MCF 10A (cell line): ENCODE data around the gene ANKH. TPM values are rescaled to one million over a fixed set of nuclear protein-coding genes. Genes with fewer than 3 reads are reported as not detected.
"Not testable (repeated sequence)": the region's sequence is repeated elsewhere in the genome, so short reads cannot be mapped to it uniquely, and the experiment has no call there.

Experiments
- BruUV-seq: library from RNA; stranded (reverse); fragments of 400-500 nt; replicated peaks from 2 replicates; lab custom pipeline; 2021; lab: Mats Ljungman, UMichigan
- CTCF ChIA-PET: fragments of 300-600 bp; sonication (Branson Sonifier 250); formaldehyde crosslinking; extraction: SDS; loops from one replicate; lab custom pipeline; 2021; ENCODE audit warnings: antibody characterized with exemption, inconsistent platforms; lab: Yijun Ruan, JAX
- POLR2A ChIA-PET: fragments of 300-600, 350-650 bp; sonication (Branson Sonifier 250); formaldehyde crosslinking; extraction: SDS; loops from one replicate; lab custom pipeline; 2020; ENCODE audit warnings: antibody characterized with exemption, inconsistent platforms; lab: Yijun Ruan, JAX
- DNase-seq: peaks from one replicate; pipeline ENCODE4 v3.0.0-alpha.2; 2018; ENCODE audit not compliant: unreplicated experiment
- H3K27ac Mint-ChIP-seq: one replicate; pipeline ENCODE4 v1.8.0; 2022; ENCODE audit warnings: mild to moderate bottlenecking, low read depth, mixed read lengths; ENCODE audit not compliant: unreplicated experiment
- H3K27me3 Mint-ChIP-seq: one replicate; pipeline ENCODE4 v1.8.0; 2022; ENCODE audit warnings: mixed read lengths; ENCODE audit not compliant: insufficient read depth, unreplicated experiment
- H3K36me3 Mint-ChIP-seq: one replicate; pipeline ENCODE4 v1.8.0; 2022; ENCODE audit warnings: mild to moderate bottlenecking, moderate library complexity, mixed read lengths; ENCODE audit not compliant: insufficient read depth, unreplicated experiment
- H3K4me1 Mint-ChIP-seq: one replicate; pipeline ENCODE4 v1.8.0; 2022; ENCODE audit warnings: mixed read lengths; ENCODE audit not compliant: insufficient read depth, unreplicated experiment
- H3K4me3 Mint-ChIP-seq: one replicate; pipeline ENCODE4 v1.8.0; 2022; ENCODE audit warnings: mild to moderate bottlenecking, moderate library complexity, mixed read lengths; ENCODE audit not compliant: unreplicated experiment
- H3K9me3 Mint-ChIP-seq: one replicate; pipeline ENCODE4 v1.8.0; 2022; ENCODE audit warnings: mixed read lengths; ENCODE audit not compliant: unreplicated experiment
- intact Hi-C: fragments of 100-400 bp; cut with micrococcal nuclease; formaldehyde crosslinking; loops from 2 replicates; pipeline ENCODE4 v1.14.1; 2022
- total RNA-seq: library from RNA; stranded (reverse); gene quantifications from 2 replicates; pipeline ENCODE4 v1.2.3, GENCODE V29; 2022
- TF ChIP-seq, protein P1 (sequence below): fragments of 200-600 bp; IDR thresholded peaks from one replicate; pipeline ENCODE4 v1.8.0; 2022; ENCODE audit warnings: antibody characterized with exemption, mild to moderate bottlenecking; ENCODE audit not compliant: unreplicated experiment

Gene ANKH
- total RNA-seq, 1 experiment from 2014 or later: 65.7 TPM

- Mint-ChIP-seq H3K4me1 (peaks cover 25% of the 10 kb centered on the region), H3K9me3 (no peaks in the 10 kb centered on the region), H3K27ac (no peak overlapping the region), H3K36me3 (no peaks in the 10 kb centered on the region), H3K27me3 (no peaks in the 10 kb centered on the region), H3K4me3 (no peak overlapping the region)
- intact Hi-C loops: no loop called here
- DNase-seq: peak; percentile 25
- TF ChIP-seq, protein P1, sequence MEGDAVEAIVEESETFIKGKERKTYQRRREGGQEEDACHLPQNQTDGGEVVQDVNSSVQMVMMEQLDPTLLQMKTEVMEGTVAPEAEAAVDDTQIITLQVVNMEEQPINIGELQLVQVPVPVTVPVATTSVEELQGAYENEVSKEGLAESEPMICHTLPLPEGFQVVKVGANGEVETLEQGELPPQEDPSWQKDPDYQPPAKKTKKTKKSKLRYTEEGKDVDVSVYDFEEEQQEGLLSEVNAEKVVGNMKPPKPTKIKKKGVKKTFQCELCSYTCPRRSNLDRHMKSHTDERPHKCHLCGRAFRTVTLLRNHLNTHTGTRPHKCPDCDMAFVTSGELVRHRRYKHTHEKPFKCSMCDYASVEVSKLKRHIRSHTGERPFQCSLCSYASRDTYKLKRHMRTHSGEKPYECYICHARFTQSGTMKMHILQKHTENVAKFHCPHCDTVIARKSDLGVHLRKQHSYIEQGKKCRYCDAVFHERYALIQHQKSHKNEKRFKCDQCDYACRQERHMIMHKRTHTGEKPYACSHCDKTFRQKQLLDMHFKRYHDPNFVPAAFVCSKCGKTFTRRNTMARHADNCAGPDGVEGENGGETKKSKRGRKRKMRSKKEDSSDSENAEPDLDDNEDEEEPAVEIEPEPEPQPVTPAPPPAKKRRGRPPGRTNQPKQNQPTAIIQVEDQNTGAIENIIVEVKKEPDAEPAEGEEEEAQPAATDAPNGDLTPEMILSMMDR: no peak
- POLR2A ChIA-PET: interaction anchor here (1.0 kb wide), 1 partner anchor 9 kb away, joined by 4 read pairs; the partner anchor contains the start of gene ANKH
- CTCF ChIA-PET: interaction anchor here (0.6 to 2.2 kb wide), 6 partner anchors 9 to 468 kb away, joined by 3 to 9 read pairs (median 5); partner anchors contain the start of gene ANKH
- no TSS peak for BruUV-seq
Measured at GRCh38 chr5:14879937-14880589, 8.5 kb upstream of the ANKH start.

GRCh38 chr5:14879393-14879792 is 7.8 kb upstream of the ANKH start:
- H3K27me3 Mint-ChIP-seq: no peaks in the 10 kb centered on the region
- BruUV-seq: no TSS peak
- POLR2A ChIA-PET: no interaction called here
- intact Hi-C loops: no loop called here
- DNase-seq: peak; percentile 40
- TF ChIP-seq, protein P1: no peak
- H3K9me3 Mint-ChIP-seq: no peaks in the 10 kb centered on the region
- no peaks in the 10 kb centered on the region for H3K36me3 Mint-ChIP-seq
- peaks cover 25% of the 10 kb centered on the region for H3K4me1 Mint-ChIP-seq
- CTCF ChIA-PET: interaction anchor here (0.5 to 2.2 kb wide), 6 partner anchors 7 to 469 kb away, joined by 3 to 9 read pairs (median 3); no protein-coding TSS in a partner anchor
- H3K4me3 Mint-ChIP-seq: no peak overlapping the region
- no peak overlapping the region for H3K27ac Mint-ChIP-seq

GRCh38 chr5:14878192-14878591 is 6.6 kb upstream of the ANKH start:
- H3K36me3 Mint-ChIP-seq, H3K4me3 Mint-ChIP-seq, DNase-seq, H3K27me3 Mint-ChIP-seq, BruUV-seq, H3K27ac Mint-ChIP-seq, H3K9me3 Mint-ChIP-seq, intact Hi-C loops: not testable (repeated sequence)
- ChIA-PET POLR2A (interaction anchor here (0.9 to 2.3 kb wide), 2 partner anchors 12 to 125 kb away, joined by 3 to 5 read pairs; no protein-coding TSS in a partner anchor), CTCF (interaction anchor here (0.9 to 1.4 kb wide), 2 partner anchors 9 to 125 kb away, joined by 4 to 6 read pairs; no protein-coding TSS in a partner anchor)
- H3K4me1 Mint-ChIP-seq: peaks cover 25% of the 10 kb centered on the region

- Mint-ChIP-seq H3K27ac (no peak overlapping the region), H3K27me3 (no peaks in the 10 kb centered on the region), H3K4me1 (peaks cover 18% of the 10 kb centered on the region), H3K9me3 (no peaks in the 10 kb centered on the region), H3K36me3 (no peaks in the 10 kb centered on the region), H3K4me3 (no peak overlapping the region)
- ChIA-PET POLR2A (interaction anchor here (2.3 kb wide), 1 partner anchor 127 kb away, joined by 5 read pairs; no protein-coding TSS in a partner anchor), CTCF (interaction anchor here (0.6 kb wide), 1 partner anchor 100 kb away, joined by 4 read pairs; no protein-coding TSS in a partner anchor)
- DNase-seq: no peak
- TF ChIP-seq, protein P1: no peak
- no TSS peak for BruUV-seq
- intact Hi-C loops: no loop called here
Measured at GRCh38 chr5:14876095-14876494, 4.5 kb upstream of the ANKH start.
